CD14-positive monocyte (primary cell): ENCODE data around the gene TSHZ2. TPM values are rescaled to one million over a fixed set of nuclear protein-coding genes. Genes with fewer than 3 reads are reported as not detected.

Experiments
- DNase-seq, 3 donors: peaks; one replicate each; pipeline ENCODE4 v3.0.0-alpha.2; 2011 to 2022
- H2AFZ ChIP-seq: 2 replicates; pipeline ENCODE4 v1.6.0; 2012; ENCODE audit warnings: mild to moderate bottlenecking, low read depth, low read length, inconsistent platforms; ENCODE audit not compliant: insufficient read depth, poor library complexity, severe bottlenecking
- H3K27ac ChIP-seq, 2 donors: 1 replicate in 1 of 2; 2 replicates in 1 of 2; pipeline ENCODE4 v1.5.1; 2012 to 2013; ENCODE audit warnings: low read length in 2 of 2, control low read depth in 1 of 2, inconsistent platforms in 1 of 2, low read depth in 1 of 2, mild to moderate bottlenecking in 1 of 2
- H3K27me3 ChIP-seq, 2 donors: one replicate each; pipeline versions ENCODE4 v1.6.0 to v1.6.1; 2011 to 2013; ENCODE audit warnings: low read length in 2 of 2; ENCODE audit not compliant: control insufficient read depth in 2 of 2, insufficient read depth in 2 of 2
- H3K36me3 ChIP-seq, 2 donors: replicated peaks in 1 of 2; 1 replicate in 1 of 2; 2 replicates in 1 of 2; pipeline versions ENCODE4 v1.5.1 to v1.6.1; 2012 to 2013; ENCODE audit warnings: low read length in 2 of 2, control low read depth in 1 of 2, inconsistent platforms in 1 of 2, mild to moderate bottlenecking in 1 of 2; ENCODE audit not compliant: insufficient read depth in 2 of 2, control insufficient read depth in 1 of 2
- H3K4me1 ChIP-seq, 2 donors: 1 replicate in 1 of 2; 2 replicates in 1 of 2; pipeline versions ENCODE4 v1.5.1 to v1.6.1; 2012 to 2013; ENCODE audit warnings: low read length in 2 of 2, control low read depth in 1 of 2, inconsistent platforms in 1 of 2, mild to moderate bottlenecking in 1 of 2, moderate library complexity in 1 of 2; ENCODE audit not compliant: insufficient read depth in 2 of 2, control insufficient read depth in 1 of 2
- H3K4me2 ChIP-seq: replicated peaks from 2 replicates; pipeline ENCODE3; 2012; ENCODE audit warnings: low read length, moderate library complexity, mild to moderate bottlenecking; ENCODE audit not compliant: poor library complexity, severe bottlenecking; ENCODE audit errors: extremely low read depth
- H3K4me3 ChIP-seq, 3 experiments: fragments of 200-600 bp in 1 of 3; sonication (generic) in 1 of 3; replicated peaks in 1 of 3; 1 replicate in 2 of 3; 2 replicates in 1 of 3; pipeline ENCODE4 v1.5.1; 2011 to 2013; ENCODE audit warnings: low read length in 3 of 3, mild to moderate bottlenecking in 3 of 3, control low read depth in 2 of 3, low read depth in 2 of 3, inconsistent platforms in 1 of 3, moderate library complexity in 1 of 3
- H3K79me2 ChIP-seq: 2 replicates; pipeline ENCODE4 v1.6.0; 2012; ENCODE audit warnings: mild to moderate bottlenecking, control low read depth, inconsistent platforms, low read length, moderate library complexity; ENCODE audit not compliant: insufficient read depth
- H3K9ac ChIP-seq: 2 replicates; pipeline ENCODE4 v1.6.0; 2017; ENCODE audit warnings: low read length, mild to moderate bottlenecking; ENCODE audit not compliant: insufficient read depth, poor library complexity, severe bottlenecking
- H3K9me3 ChIP-seq, 2 donors: replicated peaks in 1 of 2; 1 replicate in 1 of 2; 2 replicates in 1 of 2; pipeline versions ENCODE4 v1.5.1 to v1.6.1; 2012 to 2013; ENCODE audit warnings: low read length in 2 of 2, control low read depth in 1 of 2; ENCODE audit not compliant: control insufficient read depth in 1 of 2, insufficient read depth in 1 of 2
- H4K20me1 ChIP-seq: 2 replicates; pipeline ENCODE4 v1.6.0; 2012; ENCODE audit warnings: mild to moderate bottlenecking, low read length, control low read depth, moderate library complexity; ENCODE audit not compliant: insufficient read depth
- H3K27ac Mint-ChIP-seq, 7 donors: one replicate each; pipeline ENCODE4 v1.8.0; 2020; ENCODE audit warnings: mild to moderate bottlenecking in 7 of 7, mixed read lengths in 7 of 7, moderate library complexity in 6 of 7, inconsistent platforms in 2 of 7
- H3K27me3 Mint-ChIP-seq, 3 donors: one replicate each; pipeline ENCODE4 v1.8.0; 2021 to 2022; ENCODE audit warnings: low read depth in 3 of 3, mild to moderate bottlenecking in 3 of 3, mixed read lengths in 3 of 3, moderate library complexity in 3 of 3, inconsistent platforms in 1 of 3
- H3K36me3 Mint-ChIP-seq, 2 donors: one replicate each; pipeline ENCODE4 v1.8.0; 2020; ENCODE audit warnings: mixed read lengths in 2 of 2, inconsistent platforms in 1 of 2, mild to moderate bottlenecking in 1 of 2
- H3K4me1 Mint-ChIP-seq: one replicate; pipeline ENCODE4 v1.8.0; 2020; ENCODE audit warnings: mild to moderate bottlenecking, mixed read lengths
- H3K4me3 Mint-ChIP-seq, 2 donors: one replicate each; pipeline ENCODE4 v1.8.0; 2020; ENCODE audit warnings: mild to moderate bottlenecking in 2 of 2, mixed read lengths in 2 of 2, moderate library complexity in 1 of 2
- H3K9me3 Mint-ChIP-seq, 7 donors: one replicate each; pipeline ENCODE4 v1.8.0; 2020 to 2022; ENCODE audit warnings: mixed read lengths in 7 of 7, mild to moderate bottlenecking in 6 of 7, moderate library complexity in 6 of 7, inconsistent platforms in 2 of 7
- CTCF ChIP-seq: fragments of 200-600 bp; IDR thresholded peaks from one replicate; pipeline ENCODE4 v1.8.0; 2022; ENCODE audit warnings: antibody characterized with exemption, mild to moderate bottlenecking
- WGBS: methylation state at CpG from one replicate; pipeline ENCODE4 v1.1.5; 2013; ENCODE audit warnings: missing lambda C conversion rate; ENCODE audit not compliant: insufficient coverage; 5-methylcytosine and 5-hydroxymethylcytosine counted together
- intact Hi-C, 2 donors: fragments of 100-400 bp; cut with micrococcal nuclease; formaldehyde crosslinking; loops; one replicate each; pipeline versions ENCODE4 v1.15.0 to v1.15.1; 2023
- polyA plus RNA-seq, 3 donors: library from polyadenylated mRNA; depleted of rRNA in 1 of 3; unstranded in 2 of 3; stranded (reverse) in 1 of 3; fragments of 300-500 nt in 2 of 3; fragments of >200 nt in 1 of 3; fragmentation: Illumina TruSeq in 2 of 3; gene quantifications; 1 replicate in 2 of 3; 2 replicates in 1 of 3; pipeline ENCODE4 v1.2.3, GENCODE V29; 2012 to 2021

TSHZ2 gene
- polyA plus RNA-seq, 3 donors, result not detected

- peaks cover 0 to 8% (median 0%) of the 10 kb centered on the region in 7 donors for H3K9me3 Mint-ChIP-seq
- intact Hi-C loops, result no loop called here
- H3K4me3 Mint-ChIP-seq, result no peak overlapping the region
- DNase-seq, result no peak
- Histone ChIP-seq H3K4me3 (no peak overlapping the region), H3K4me2 (no peak overlapping the region), H4K20me1 (no peaks in the 10 kb centered on the region), H3K9me3 (no peaks in the 10 kb centered on the region), H3K27me3 (no peaks in the 10 kb centered on the region), H3K9ac (no peak overlapping the region), H2AFZ (no peak overlapping the region), H3K36me3 (no peaks in the 10 kb centered on the region), H3K79me2 (no peaks in the 10 kb centered on the region), H3K27ac (no peak overlapping the region), H3K4me1 (no peaks in the 10 kb centered on the region)
- peaks cover 2 to 4% (median 4%) of the 10 kb centered on the region in 3 donors for H3K27me3 Mint-ChIP-seq
- WGBS, result no CpG with 5 or more reads among the region's 2 CpGs
- TF ChIP-seq CTCF, result no peak
- H3K4me1 Mint-ChIP-seq, result no peaks in the 10 kb centered on the region
- no peaks in the 10 kb centered on the region for H3K36me3 Mint-ChIP-seq
- no peak overlapping the region for H3K27ac Mint-ChIP-seq
Measured at GRCh38 chr20:53020834-53021233, 48.7 kb downstream of the TSHZ2 start.

GRCh38 chr20:53021934-53022333 lies 49.8 kb downstream of the TSHZ2 start:
- Histone ChIP-seq H3K27ac (no peak overlapping the region), H3K36me3 (no peaks in the 10 kb centered on the region), H4K20me1 (no peaks in the 10 kb centered on the region), H3K4me1 (no peaks in the 10 kb centered on the region), H3K9ac (no peak overlapping the region), H3K79me2 (no peaks in the 10 kb centered on the region), H2AFZ (no peak overlapping the region), H3K4me3 (no peak overlapping the region), H3K4me2 (no peak overlapping the region), H3K9me3 (no peaks in the 10 kb centered on the region), H3K27me3 (no peaks in the 10 kb centered on the region)
- H3K36me3 Mint-ChIP-seq, result no peaks in the 10 kb centered on the region
- H3K4me1 Mint-ChIP-seq, result no peaks in the 10 kb centered on the region
- no CpG with 5 or more reads among the region's 3 CpGs for WGBS
- intact Hi-C loops, result no loop called here
- H3K27ac Mint-ChIP-seq, result no peak overlapping the region
- no peak overlapping the region for H3K4me3 Mint-ChIP-seq
- no peak for TF ChIP-seq CTCF
- H3K9me3 Mint-ChIP-seq, result peaks cover 0 to 8% (median 0%) of the 10 kb centered on the region in 7 donors
- DNase-seq, result no peak
- H3K27me3 Mint-ChIP-seq, result peaks cover 1 to 4% (median 3%) of the 10 kb centered on the region in 3 donors
